Activated naive CD4-positive, alpha-beta T cell treated with anti-CD3 and anti-CD28 coated beads, Interleukin-2, amount 50 U/mL, for 72 hours (primary cell): ENCODE measurements around the gene PAF1. TPM values are rescaled to one million over a fixed set of nuclear protein-coding genes. Genes with fewer than 3 reads are reported as not detected.
"Not testable (repeated sequence)": the region's sequence is repeated elsewhere in the genome, so short reads cannot be mapped to it uniquely, and the experiment has no call there.

Experiments used
- ATAC-seq, 2 donors: fragments of 150-1000 bp; cut with Tn5 transposase; 2 replicates each; pipeline ENCODE4 v1.10.0; 2021; ENCODE audit warnings: mild to moderate bottlenecking in 2 of 2, moderate library complexity in 2 of 2
- DNase-seq, 2 donors: peaks; one replicate each; pipeline ENCODE4 v3.0.0; 2021 to 2022; ENCODE audit warnings: low spot score in 2 of 2
- H3K27ac Mint-ChIP-seq, 2 donors: one replicate each; pipeline ENCODE4 v1.8.0; 2022; ENCODE audit warnings: mild to moderate bottlenecking in 2 of 2, mixed read lengths in 2 of 2
- H3K36me3 Mint-ChIP-seq, 2 donors: one replicate each; pipeline ENCODE4 v1.8.0; 2022; ENCODE audit warnings: mixed read lengths in 2 of 2
- H3K9me3 Mint-ChIP-seq, 2 donors: one replicate each; pipeline ENCODE4 v1.8.0; 2022; ENCODE audit warnings: mixed read lengths in 2 of 2
- total RNA-seq, 2 donors: library from RNA; stranded (reverse); gene quantifications; one replicate each; pipeline ENCODE4 v1.2.3, GENCODE V29; 2022

The PAF1 gene
- total RNA-seq, 2 donors from 2014 or later, result 42.2 to 58.2 TPM

GRCh38 chr19:39379865-39380396 lies 11.0 kb downstream of the PAF1 start:
- no peak for ATAC-seq
- DNase-seq, result no peak
- Mint-ChIP-seq H3K36me3 (no peaks in the 10 kb centered on the region), H3K9me3 (no peaks in the 10 kb centered on the region), H3K27ac (peak overlapping the region in 1 of 2 donors; percentile 50)

GRCh38 chr19:39379366-39379765 lies 11.5 kb downstream of the PAF1 start:
- not testable (repeated sequence) for DNase-seq, H3K36me3 Mint-ChIP-seq, H3K9me3 Mint-ChIP-seq, ATAC-seq
- peak overlapping the region; percentile 7 to 50 for H3K27ac Mint-ChIP-seq

GRCh38 chr19:39377373-39378362 lies 13.2 kb downstream of the PAF1 start:
- DNase-seq (no peak), ATAC-seq (no peak)
- no peaks in the 10 kb centered on the region for H3K9me3 Mint-ChIP-seq
- no peaks in the 10 kb centered on the region for H3K36me3 Mint-ChIP-seq
- H3K27ac Mint-ChIP-seq, result peak overlapping the region in 1 of 2 donors; percentile 89

- no peak for DNase-seq
- no peaks in the 10 kb centered on the region for H3K36me3 Mint-ChIP-seq
- no peaks in the 10 kb centered on the region for H3K9me3 Mint-ChIP-seq
- no peak for ATAC-seq
- peak overlapping the region in 1 of 2 donors; percentile 9 for H3K27ac Mint-ChIP-seq
Measured at GRCh38 chr19:39375929-39376328, 15.0 kb downstream of the PAF1 start.

- DNase-seq (no peak), ATAC-seq (no peak)
- peak overlapping the region in 1 of 2 donors; percentile 25 for H3K27ac Mint-ChIP-seq
- H3K9me3 Mint-ChIP-seq, result no peaks in the 10 kb centered on the region
- no peaks in the 10 kb centered on the region for H3K36me3 Mint-ChIP-seq
Measured at GRCh38 chr19:39372941-39373340, 18.0 kb downstream of the PAF1 start.

GRCh38 chr19:39372047-39372802 lies 18.7 kb downstream of the PAF1 start:
- peak overlapping the region; percentile 28 to 91 for H3K27ac Mint-ChIP-seq

GRCh38 chr19:39370735-39371134 lies 20.2 kb downstream of the PAF1 start:
- Mint-ChIP-seq H3K27ac (peak overlapping the region; percentile 70 to 73), H3K36me3 (no peaks in the 10 kb centered on the region), H3K9me3 (no peaks in the 10 kb centered on the region)
- DNase-seq (no peak), ATAC-seq (no peak)

More at GRCh38 chr19:39372047-39372802, 18.7 kb downstream of the PAF1 start:
- no peaks in the 10 kb centered on the region for H3K9me3 Mint-ChIP-seq
- ATAC-seq (no peak), DNase-seq (no peak)
- no peaks in the 10 kb centered on the region for H3K36me3 Mint-ChIP-seq

GRCh38 chr19:39369200-39369599 lies 21.7 kb downstream of the PAF1 start:
- Mint-ChIP-seq H3K36me3 (peaks cover 0 to 6% of the 10 kb centered on the region in 2 donors), H3K9me3 (no peaks in the 10 kb centered on the region), H3K27ac (peak overlapping the region in 1 of 2 donors; percentile 68)

GRCh38 chr19:39365531-39365930 lies 25.4 kb downstream of the PAF1 start:
- no peak for ATAC-seq
- Mint-ChIP-seq H3K36me3 (peaks cover 0 to 7% of the 10 kb centered on the region in 2 donors), H3K9me3 (no peaks in the 10 kb centered on the region), H3K27ac (no peak overlapping the region)
- DNase-seq, result no peak

More at GRCh38 chr19:39369200-39369599, 21.7 kb downstream of the PAF1 start:
- DNase-seq, result no peak
- no peak for ATAC-seq

- Mint-ChIP-seq H3K36me3 (peaks cover 0 to 7% of the 10 kb centered on the region in 2 donors), H3K27ac (peak overlapping the region; percentile 45 to 50), H3K9me3 (no peaks in the 10 kb centered on the region)
- no peak for DNase-seq
- peak in 1 of 2 donors; percentile 20 for ATAC-seq
Measured at GRCh38 chr19:39363901-39364457, 26.9 kb downstream of the PAF1 start.

- peak in 1 of 2 donors; percentile 31 for ATAC-seq
- peak overlapping the region; percentile 63 to 92 for H3K27ac Mint-ChIP-seq
- H3K9me3 Mint-ChIP-seq, result no peaks in the 10 kb centered on the region
- no peak for DNase-seq
- peaks cover 0 to 7% of the 10 kb centered on the region in 2 donors for H3K36me3 Mint-ChIP-seq
Measured at GRCh38 chr19:39362682-39363657, 27.9 kb downstream of the PAF1 start.

GRCh38 chr19:39360599-39360998 lies 30.3 kb downstream of the PAF1 start:
- DNase-seq (no peak), ATAC-seq (no peak)
- H3K36me3 Mint-ChIP-seq, result peaks cover 0 to 7% of the 10 kb centered on the region in 2 donors
- peak overlapping the region; percentile 44 for H3K27ac Mint-ChIP-seq
- H3K9me3 Mint-ChIP-seq, result no peaks in the 10 kb centered on the region

GRCh38 chr19:39359026-39359425 lies 31.9 kb downstream of the PAF1 start:
- no peak overlapping the region for H3K27ac Mint-ChIP-seq
- DNase-seq, result no peak
- no peak for ATAC-seq
- H3K36me3 Mint-ChIP-seq, result no peaks in the 10 kb centered on the region
- no peaks in the 10 kb centered on the region for H3K9me3 Mint-ChIP-seq

- no peaks in the 10 kb centered on the region for H3K9me3 Mint-ChIP-seq
- H3K36me3 Mint-ChIP-seq, result peaks cover 0 to 8% of the 10 kb centered on the region in 2 donors
- ATAC-seq (no peak), DNase-seq (no peak)
- H3K27ac Mint-ChIP-seq, result no peak overlapping the region
Measured at GRCh38 chr19:39356647-39357046, 34.3 kb downstream of the PAF1 start.

GRCh38 chr19:39356073-39356472 lies 34.8 kb downstream of the PAF1 start:
- peak overlapping the region; percentile 35 to 82 for H3K27ac Mint-ChIP-seq

More at GRCh38 chr19:39356073-39356472, 34.8 kb downstream of the PAF1 start:
- H3K9me3 Mint-ChIP-seq, result no peaks in the 10 kb centered on the region
- peaks cover 0 to 9% of the 10 kb centered on the region in 2 donors for H3K36me3 Mint-ChIP-seq
- DNase-seq, result no peak
- ATAC-seq, result no peak
